GM10266 (cell line): Measurements from ENCODE around the gene MCHR1.

ENCODE experiments used
- DNase-seq: peaks from one replicate; pipeline ENCODE4 v3.0.0; 2012; ENCODE audit errors: extremely low spot score
- CTCF ChIP-seq: IDR thresholded peaks from 2 replicates; pipeline ENCODE4 v1.5.1; 2012; ENCODE audit warnings: mild to moderate bottlenecking, low read depth; ENCODE audit not compliant: control insufficient read depth, insufficient read depth; ENCODE audit errors: missing control alignments

The MCHR1 gene

GRCh38 chr22:40679249-40679963 lies at the start of gene MCHR1:
TSS of gene MCHR1 (plus strand) at chr22:40679484. CDS start at chr22:40679653, 169 bp downstream.
- TF ChIP-seq CTCF = no peak
- DNase-seq = no peak

- no peak for DNase-seq
- TF ChIP-seq CTCF = no peak
Observed at GRCh38 chr22:40631925-40632324, 47.4 kb upstream of the MCHR1 start.

DNA sequence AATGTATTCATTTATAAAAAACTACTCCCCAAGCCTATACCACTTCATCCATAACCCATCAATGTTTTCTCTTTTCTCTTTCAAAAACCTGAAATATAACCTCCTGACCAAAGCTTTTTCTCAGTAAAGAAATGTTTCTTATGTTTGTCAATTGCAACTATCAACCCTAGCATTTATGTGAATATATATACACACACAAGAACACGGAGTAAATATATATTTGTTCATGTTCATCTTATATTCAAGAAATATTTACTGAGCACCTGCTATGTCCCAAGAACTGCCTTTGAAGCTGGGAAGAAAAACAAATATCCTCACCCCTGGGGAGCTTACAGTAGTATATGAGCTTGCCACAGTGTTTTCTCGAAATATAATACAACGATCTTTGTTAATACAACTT lies 46.2 kb upstream of the MCHR1 start:
- no peak for DNase-seq
- TF ChIP-seq CTCF = no peak

DNA sequence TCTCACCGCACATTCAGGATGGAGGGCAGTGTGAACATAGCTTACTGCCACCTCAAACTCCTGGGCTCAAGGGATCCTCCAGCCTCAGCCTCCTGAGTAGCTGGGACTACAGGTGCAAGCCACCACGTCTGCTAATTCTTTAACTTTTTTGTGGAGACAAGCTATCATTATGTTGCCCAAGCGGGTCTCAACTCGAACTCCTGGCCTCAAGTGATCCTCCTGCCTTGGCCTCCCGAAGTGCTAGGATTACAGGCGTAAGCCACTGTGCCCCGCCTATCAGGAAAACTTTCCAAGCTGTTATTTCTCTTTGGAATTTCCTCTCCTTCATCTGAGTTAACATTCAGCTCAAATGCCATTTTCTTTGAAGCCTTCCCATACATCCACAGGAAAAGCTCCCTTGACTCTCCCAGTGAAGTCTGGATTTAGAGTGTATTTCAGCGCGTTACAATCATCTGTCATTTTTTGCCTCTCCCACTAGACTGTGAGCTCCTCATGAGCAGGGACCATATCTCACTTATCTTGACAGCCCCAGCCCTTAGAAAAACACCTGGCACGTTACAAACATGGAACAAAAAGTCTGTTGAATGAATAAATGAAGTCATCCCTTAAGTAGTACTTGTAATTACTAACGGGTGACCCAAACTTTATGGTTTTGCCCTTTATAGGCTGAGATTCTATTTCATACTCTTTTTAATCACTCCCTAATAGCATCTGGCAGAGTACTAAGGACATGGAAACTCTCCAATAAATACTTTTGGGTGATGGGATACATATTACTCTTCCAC lies 45.0 kb upstream of the MCHR1 start:
- no peak for TF ChIP-seq CTCF
- DNase-seq = no peak

- TF ChIP-seq CTCF = no peak
- no peak for DNase-seq
Observed at GRCh38 chr22:40635043-40635939, 44.0 kb upstream of the MCHR1 start.

DNA sequence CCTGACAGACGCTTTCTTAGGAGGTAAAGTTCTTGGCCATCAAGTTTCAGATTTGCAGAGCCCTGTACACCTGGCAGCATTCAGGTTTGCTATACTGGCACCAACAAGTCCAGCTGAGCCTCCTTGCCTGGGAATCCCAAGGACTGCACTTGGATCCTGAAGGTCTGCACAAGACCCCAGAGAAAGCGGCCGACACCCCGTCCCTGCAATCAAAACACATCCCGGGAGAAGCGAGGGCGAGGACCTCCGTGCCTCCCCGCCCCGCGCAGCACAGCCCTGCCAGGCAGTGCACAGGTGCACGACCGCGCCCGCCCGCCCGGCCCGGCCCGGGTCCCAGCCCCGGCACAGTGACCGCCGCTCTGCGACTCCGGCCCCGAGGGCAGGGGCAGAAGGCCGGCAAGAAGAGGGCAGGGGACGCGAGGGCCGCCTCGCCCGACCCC lies 43.3 kb upstream of the MCHR1 start:
- TF ChIP-seq CTCF = no peak
- no peak for DNase-seq
